GM21737 (cell line): Measurements from ENCODE around the gene BCL2L1.

ENCODE experiments used
- ATAC-seq: cut with Tn5 transposase; IDR thresholded peaks from one replicate; pipeline ENCODE4 v1.9.1; 2021; ENCODE audit warnings: mild to moderate bottlenecking, moderate library complexity; ENCODE audit not compliant: unreplicated experiment

BCL2L1 gene

GRCh38 chr20:31731321-31731717, 8.7 kb upstream of the BCL2L1 start:
- no peak for ATAC-seq

GRCh38 chr20:31723319-31724078, 831 bp upstream of the BCL2L1 start:
- ATAC-seq = peak; percentile 83

- ATAC-seq = no peak
Observed at GRCh38 chr20:31723069-31723318, 326 bp upstream of the BCL2L1 start.

GRCh38 chr20:31721408-31722256, 1.0 kb downstream of the BCL2L1 start:
- no peak for ATAC-seq

- ATAC-seq = no peak
Observed at GRCh38 chr20:31720486-31721407, 1.9 kb downstream of the BCL2L1 start.

- no peak for ATAC-seq
Observed at GRCh38 chr20:31719644-31720485, 2.8 kb downstream of the BCL2L1 start.

GRCh38 chr20:31718952-31719643, 3.6 kb downstream of the BCL2L1 start:
- ATAC-seq = no peak

GRCh38 chr20:31717478-31718201, 5.0 kb downstream of the BCL2L1 start:
- ATAC-seq = no peak

GRCh38 chr20:31716818-31717477, 5.7 kb downstream of the BCL2L1 start:
- ATAC-seq = no peak

- no peak for ATAC-seq
Observed at GRCh38 chr20:31716351-31716750, 6.3 kb downstream of the BCL2L1 start.

GRCh38 chr20:31715766-31716165, 6.9 kb downstream of the BCL2L1 start:
- no peak for ATAC-seq

- ATAC-seq = no peak
Observed at GRCh38 chr20:31713312-31714273, 9.1 kb downstream of the BCL2L1 start.

- no peak for ATAC-seq
Observed at GRCh38 chr20:31712564-31713311, 9.9 kb downstream of the BCL2L1 start.

GRCh38 chr20:31712112-31712553, 10.5 kb downstream of the BCL2L1 start:
- ATAC-seq = no peak

GRCh38 chr20:31711179-31712111, 11.2 kb downstream of the BCL2L1 start:
- no peak for ATAC-seq
